Erythroblast (primary cell): ENCODE measurements around the gene KRT86.

Experiments
- GATA1 ChIP-seq: IDR thresholded peaks from 2 replicates; pipeline ENCODE4 v1.6.1; 2011; ENCODE audit warnings: low read depth, mild to moderate bottlenecking, control low read depth, low read length, moderate library complexity
- POLR2A ChIP-seq: IDR thresholded peaks from 2 replicates; pipeline ENCODE4 v1.6.1; 2011; ENCODE audit warnings: mild to moderate bottlenecking, low read length

- TF ChIP-seq POLR2A, result no peak
- no peak for TF ChIP-seq GATA1
Observed at GRCh38 chr12:52261208-52261484, 13.3 kb upstream of the KRT86 start.
